ENCODE data around the gene KCNQ1.

Gene KCNQ1

DNA sequence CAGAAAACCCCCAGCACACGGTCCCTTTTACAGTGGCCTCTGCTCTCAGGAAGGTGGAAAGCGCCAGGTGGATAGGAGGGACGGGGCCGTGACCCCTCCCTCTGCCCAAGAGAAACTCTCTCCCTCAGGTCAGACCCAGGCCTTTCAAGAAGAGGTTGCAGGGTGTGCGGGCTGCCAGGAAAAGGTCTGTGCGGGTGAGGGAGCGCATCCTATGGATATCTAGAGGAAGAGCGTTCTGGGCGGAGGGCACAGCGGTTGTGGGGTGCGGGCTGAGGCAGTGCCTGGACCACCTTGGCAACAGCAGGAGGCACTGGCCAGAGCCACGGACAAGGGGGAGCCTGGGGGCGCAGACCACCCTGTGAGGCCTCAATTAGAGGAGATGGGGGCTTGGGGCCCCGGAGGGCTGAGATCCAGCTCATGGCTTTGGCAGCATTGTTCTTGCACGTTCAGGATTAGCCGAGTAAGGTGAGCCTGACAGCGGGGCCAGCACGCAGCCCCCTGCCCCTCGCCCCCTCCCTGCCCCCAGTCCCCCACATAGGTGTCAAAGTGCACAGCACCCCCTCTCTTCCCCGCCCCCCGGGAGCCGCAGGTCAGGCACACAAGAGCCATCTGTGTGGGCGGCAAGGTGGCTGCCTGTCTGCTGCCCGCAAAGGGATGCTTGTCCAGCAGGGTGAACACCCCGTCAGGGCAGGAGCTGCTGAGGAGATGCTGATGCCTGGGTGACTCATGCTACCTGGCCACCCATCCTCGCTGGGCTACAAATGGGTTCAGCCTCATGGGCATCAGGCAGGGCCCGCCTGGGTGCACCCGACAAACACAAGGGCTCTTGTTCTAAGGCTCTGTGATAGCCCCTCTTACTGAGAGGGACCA is 347.8 kb downstream of the KCNQ1 start:
- DNase-seq, result no peak

DNA sequence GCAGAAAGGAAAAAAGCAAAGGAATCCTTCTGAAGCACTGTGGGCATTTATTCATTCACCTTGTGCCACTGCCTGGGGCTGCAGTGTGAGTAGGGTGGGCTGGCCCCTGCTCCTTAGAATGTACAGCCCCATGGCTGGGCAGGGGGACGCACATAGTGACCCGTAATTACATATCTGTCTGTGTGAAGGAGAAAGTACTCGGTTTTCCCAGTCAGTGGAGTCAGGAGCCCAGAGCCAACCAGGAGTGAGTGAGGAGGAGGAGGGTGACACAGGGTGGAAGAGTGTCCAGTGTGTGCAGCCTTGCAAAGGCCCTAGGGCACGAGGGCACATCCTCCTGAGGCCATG is 348.9 kb downstream of the KCNQ1 start:
- no peak for DNase-seq

DNA sequence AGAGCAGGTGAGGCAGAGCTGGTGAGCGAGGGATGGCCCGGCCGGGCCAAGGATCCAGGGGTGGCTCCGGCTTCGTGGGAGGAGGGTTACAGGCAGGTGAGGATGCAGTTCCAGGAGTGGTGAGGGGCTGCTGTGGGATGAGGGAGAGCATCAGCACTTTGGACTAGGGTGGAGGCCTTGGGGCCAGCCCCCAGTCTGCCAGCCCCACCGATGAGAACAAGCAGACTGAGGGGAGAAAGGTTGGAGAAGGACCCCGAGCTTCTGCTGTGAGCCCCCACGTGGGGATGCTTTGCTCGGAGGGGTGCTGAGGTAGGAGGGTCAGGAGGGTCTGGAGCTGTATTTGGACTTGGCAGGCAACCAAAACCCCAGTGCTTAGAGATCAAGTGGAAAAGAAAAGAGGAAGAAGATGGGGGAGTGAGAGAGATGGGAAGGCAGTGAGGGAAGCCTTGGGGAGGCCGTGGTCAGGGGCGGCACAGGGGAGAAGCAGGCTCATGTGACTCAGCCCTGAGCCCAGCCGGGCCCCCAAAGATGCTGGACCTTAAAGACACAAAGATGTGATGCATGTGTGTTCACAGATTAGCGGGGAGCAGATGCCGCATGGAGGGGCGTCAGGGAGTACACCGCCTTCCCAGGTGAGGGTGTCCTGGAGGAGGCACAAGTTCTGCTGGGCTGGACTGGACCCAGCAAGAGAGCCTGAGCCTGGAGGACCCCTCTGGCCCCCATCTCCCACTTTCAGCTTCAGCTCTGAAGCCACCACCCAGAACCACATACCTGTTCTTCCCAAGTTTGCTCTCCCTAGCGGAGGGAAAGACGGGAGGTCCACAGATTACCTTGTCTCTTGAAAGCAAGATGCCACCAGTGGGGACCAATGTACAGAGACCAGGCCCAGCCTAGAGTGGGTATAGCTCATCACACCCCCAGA is 349.5 kb downstream of the KCNQ1 start:
- DNase-seq, result no peak

DNA sequence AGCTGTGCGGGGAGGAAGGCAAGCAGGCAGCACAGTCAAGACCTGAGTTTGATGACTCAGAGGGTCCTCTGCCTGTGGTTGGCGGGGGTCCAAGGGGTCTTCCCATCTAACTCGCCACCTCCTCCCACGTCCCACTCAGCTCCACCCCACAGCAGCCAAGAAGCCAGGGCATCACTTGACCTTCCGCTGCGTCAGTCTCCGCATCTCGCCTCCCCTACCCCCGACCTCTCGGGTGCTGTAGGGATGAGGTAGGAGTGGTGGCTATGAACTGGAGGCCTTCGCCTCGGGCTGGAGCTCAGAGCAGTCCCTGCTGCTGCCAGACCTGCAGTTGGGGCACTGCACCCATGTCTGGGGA is 350.1 kb downstream of the KCNQ1 start:
- DNase-seq, result no peak

DNA sequence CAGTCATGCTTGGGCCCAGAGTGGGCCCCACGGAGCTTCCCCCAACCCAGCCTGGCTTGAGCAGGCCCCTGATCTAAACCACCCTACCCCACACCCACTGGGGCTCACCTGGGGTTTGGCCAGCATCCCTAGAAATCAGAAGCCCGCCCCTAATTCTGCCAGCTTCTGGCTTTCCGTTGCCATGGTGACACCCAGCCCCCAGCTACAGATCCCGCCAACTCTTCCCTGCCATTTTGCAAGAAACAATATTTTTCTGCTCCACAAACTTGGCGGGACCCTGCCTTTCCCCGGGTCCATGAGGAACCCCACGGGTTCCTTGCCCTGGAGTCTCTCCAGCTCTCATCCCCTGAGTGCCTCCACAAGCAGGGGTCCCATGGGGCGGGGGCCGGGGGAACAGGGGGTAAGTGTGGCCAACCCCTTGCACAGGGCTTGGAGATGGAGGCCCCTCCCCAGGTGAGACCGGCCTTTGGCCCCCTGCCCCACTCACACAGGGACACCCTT is 350.7 kb downstream of the KCNQ1 start:
- no peak for DNase-seq

DNA sequence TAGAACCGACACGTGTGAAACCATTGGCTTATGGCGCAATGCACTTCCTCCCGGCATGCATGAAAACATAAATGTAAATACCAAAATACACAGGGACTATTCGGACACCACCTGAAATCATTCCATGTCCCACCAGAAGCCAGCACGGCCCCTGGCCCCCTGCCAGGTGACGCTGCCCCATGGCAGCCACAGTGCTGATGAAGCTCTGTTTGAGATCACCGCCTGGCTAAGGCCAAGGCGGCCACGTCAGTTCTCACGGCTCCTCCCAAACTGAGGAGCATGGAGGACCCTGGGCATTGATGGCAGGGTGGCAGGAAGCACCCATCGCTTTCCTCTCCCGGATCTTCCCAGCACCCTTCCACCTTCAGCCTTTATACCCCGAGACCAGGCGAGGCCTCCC is 351.3 kb downstream of the KCNQ1 start:
- DNase-seq, result no peak

DNA sequence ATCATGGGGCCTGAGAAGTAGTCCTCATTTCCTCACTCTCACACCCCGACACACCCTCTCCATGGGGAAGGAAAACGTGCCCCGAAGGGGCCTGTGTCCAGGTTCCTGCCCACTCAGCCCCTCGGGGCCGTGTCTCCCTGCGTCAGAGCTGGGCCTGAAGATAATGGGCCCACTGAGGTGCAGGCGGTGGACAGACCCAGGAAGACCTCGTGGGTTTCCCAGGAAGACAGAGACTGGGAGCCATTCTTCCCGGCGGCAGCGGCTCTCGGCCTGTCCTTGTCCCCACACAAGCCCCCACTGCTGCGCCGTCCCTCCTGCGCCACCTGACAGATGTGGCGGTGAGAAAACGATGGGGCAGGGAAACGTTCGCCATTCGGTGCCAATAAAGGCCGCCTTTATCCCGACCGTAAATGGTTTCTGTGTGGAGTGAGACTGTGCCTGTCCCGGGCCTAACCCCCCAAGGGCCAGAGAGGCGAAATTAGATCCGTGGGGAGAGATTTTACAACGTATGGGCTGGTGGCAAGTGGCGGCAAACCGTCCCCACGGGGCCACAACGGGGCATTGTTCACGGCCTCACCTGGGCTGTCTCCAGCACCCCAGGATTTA is 351.8 kb downstream of the KCNQ1 start:
- no peak for DNase-seq

DNA sequence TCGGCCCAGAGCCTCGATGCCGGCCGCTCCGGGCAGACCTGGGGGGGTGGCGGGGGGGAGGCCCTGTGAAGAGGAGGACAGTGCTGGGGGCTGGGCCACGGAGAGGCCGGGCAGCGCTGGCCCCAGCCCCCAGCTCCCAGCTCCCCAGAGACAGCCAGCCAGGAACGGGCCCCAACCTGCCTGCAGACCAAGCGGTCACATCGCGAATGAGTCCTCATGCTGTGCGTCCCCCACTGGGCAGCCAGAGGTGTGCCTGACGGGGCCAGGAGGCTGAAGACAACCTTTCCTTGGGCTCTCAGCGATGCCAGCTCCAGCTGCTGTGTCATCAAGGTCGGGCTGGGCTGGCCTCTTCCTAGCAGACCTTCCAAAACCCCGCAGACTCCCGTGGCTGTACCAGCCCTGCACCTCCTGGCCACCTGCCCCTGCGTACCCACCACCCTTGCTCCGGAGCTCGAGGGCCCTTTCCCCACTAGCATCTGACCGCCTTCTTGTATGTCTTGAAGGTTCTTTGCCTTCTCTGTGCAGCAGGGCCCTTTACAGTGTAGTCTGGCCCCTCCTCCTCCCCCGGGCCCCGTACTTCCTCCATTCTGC is 352.4 kb downstream of the KCNQ1 start:
- no peak for DNase-seq

DNA sequence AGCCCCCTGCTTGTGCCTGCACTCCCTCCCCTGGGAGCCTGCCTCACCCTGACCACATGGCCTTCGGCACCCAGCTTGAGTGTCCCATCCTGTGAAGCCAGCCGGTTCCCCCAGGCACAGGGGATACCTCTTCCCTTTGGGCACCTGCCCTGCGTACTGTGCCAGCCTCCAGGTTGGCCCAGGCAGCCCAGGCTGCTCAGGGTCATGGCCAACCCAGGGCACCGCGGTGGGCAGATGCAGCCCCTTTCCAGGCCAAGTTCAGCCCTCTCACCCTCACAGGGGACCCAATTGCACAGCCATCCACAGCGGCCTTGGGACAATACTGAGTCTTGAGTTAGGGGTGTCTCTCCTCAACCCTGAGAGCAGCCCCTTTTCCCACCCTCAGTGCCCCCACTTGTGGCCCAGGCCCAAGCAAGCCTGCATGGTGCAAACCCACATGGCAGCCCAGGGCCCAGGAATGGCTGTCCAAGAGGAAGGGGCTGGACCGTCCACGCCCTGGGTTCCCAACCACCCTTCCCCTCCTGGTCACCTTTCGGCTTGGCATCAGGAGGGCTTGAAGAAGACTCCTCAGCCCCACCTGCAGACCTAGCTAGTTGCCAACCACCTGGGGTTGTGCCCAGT is 353.0 kb downstream of the KCNQ1 start:
- no peak for DNase-seq

DNA sequence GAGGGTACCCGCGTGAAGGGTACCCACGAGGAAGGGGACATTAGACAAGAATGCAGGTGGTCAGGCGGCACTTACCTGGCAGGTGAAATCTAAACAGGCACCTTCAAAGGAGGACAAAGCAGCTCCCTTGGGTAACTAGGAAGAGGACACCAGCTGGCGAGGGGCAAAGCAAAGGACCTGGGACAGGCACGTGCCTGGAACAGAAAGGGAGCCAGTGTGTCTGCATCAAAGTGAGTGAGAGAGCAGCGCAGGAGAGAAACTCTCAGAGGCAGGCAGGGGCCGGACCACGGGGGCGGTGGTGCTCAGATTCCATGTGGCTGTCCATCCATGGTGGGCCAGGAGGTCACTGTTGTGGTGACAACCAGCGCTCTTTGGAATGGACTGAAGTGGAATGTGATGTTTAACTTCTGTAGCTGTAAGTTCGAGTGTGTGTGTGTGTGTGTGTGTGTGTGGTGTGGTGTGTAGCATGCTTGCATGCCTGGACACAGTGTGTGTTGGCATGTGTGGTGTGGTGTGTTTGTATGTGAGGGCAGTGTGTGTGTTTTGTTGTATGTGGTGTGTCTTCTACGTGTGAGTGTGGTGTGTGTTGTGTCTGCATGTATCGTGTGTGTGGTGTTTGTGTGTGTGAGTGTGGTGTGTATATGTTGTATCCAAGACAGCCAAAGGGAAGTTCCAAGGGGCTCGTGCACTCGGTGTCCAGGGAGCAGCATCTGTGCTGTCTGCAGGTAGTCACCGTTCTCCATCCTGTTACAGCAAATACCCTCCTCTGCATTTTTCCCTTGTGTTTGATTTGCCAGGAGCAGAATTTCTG is 354.3 kb downstream of the KCNQ1 start:
- DNase-seq, result no peak

DNA sequence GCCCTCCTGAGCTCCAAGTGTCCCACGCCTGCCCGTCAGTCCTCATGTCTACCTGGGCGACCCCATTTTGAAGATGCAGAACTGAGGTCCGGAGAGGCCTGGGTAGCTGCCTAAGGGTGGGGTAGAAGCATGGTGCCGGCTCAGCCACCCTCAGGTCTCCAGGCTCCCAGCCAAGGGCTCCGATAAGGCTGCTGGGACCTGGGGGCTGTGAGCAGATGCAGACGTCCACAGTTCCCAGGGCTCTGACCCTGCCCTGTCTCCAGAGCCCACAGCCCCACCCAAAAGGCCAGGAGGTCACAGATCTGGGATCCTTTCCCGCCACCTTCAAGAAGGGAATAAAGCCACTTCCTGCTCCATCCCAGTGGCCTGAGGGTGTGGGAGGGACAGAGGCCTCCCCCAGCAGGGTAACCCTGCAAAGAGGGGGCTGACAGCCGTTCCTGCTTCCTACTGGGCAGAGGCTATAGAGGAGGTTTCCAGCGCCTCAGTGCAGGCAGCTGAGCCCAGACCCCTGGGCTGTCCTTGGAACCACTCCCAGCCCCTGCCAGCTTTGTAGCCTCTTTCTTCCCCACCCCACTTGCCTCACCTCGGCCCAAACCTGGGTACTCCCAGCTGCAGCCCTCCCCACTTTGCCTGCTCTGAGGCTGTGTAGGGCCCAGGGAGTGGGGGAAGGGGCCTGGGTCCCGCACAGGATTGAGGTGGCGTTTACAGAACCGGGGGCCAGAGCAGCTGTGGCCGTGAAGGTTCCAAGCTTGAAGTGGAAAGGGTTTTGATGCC is 355.3 kb downstream of the KCNQ1 start:
- DNase-seq, result no peak

DNA sequence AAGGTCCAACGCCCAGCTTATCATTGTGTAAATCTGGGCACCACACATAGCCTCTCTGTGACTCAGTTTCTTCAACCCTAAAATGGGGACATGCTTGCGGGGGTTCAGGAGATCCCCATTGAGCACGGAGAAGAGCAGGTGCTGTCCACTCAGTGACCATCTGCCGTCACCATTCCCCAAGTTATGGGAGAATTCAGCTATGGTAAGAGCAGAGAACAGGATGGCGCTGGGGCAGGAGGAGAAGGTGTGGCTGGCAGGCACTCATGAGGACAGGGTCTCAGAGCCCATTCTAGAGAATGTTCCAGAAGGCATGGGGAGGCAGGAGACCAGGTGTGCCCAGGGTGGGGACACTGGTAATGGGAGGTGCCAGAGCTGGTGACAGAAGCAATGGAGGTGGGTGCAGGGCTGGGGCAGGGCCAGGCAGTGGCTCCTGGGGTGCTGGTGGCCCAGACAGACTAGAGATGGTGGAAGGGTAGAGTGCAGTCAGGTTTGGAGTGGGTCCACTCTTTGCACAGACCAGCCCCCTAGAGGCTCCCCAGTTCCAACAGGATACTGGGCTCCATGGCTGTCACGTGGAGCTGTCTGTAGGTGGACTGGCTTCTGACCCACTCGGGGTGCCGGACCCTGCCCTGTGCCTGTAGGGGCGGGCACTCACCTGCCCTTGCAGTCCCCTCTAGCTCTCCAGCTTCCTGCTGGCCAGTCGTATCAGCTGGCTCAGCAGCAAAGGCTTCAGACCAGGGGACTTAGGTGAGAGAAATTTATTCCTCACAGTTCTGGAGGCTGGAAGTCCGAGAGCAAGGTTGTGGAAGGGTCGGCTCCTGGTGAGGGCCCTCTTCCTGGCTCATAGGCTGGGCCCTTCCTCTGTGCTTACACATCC is 356.1 kb downstream of the KCNQ1 start:
- DNase-seq, result no peak

DNA sequence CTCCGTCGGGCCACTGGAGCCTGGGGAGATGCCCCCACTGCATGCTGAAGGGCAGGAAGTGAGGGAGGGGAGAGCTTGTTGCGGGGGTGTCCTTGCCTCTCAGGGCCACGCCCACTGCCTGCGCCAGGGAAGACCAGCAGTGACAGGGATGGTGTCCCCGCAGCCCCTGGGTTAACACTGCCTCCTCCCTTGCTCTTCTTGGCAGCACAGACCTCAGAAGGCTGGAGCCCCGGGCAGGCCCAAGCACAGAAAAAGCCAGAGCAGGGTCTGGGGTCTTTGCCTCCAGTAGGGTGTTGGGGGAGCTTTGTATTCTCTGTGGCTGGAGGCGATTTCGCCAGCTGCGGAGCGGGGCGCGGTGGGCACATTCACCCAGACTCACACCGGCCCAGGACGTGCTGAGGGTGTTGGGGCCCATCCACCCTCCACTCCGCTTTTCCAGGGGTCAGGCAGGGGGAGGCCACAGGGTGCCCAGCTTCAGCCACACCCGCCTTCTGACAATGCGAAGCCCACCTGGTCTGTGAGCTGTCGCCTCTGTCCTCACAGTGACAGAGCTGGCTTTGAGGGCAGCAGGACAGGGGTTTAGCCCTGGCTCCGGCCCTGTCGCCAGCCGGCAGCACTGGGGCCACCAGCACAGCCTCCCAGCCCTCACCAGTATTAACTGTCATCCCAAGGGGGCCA is 357.0 kb downstream of the KCNQ1 start:
- no peak for DNase-seq

DNA sequence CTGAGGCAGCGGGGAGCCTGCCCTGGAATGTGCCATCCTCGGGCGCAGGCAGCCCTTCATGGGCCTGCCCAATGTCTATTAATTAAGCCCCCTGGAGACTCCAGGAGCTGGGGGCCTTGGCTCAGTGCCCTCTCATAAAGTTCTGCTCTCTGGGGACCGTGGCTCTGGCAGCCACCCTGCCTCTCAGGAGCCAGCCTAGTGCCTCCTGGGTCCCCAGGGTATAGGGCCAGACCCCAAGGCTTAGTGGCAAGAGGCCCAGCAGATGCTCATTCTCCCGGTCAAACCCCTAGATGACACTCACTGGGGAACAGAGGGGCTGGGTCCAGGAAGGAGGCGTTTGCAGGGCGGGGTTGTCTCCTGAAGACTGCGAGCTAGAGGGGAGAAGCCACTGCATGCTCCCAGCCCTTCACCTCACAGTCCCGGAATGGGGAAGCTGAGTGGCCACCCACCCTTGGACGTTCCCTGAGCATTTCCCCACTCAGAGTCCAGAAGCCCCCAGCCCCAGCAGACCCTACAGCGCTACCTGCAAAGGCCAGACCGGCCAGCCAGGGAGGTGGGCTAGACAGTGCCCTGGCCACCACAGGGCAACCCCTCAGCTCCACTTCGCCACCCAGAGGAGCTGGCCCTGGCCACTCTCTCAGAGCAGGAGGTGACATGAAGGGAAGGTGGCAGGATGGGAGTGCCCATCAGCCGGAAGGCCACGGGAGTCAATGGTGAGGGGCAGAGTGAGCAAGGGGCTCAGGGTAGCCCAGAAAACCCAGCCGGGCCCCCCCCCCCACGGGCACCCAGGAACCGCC is 357.8 kb downstream of the KCNQ1 start:
- no peak for DNase-seq

DNA sequence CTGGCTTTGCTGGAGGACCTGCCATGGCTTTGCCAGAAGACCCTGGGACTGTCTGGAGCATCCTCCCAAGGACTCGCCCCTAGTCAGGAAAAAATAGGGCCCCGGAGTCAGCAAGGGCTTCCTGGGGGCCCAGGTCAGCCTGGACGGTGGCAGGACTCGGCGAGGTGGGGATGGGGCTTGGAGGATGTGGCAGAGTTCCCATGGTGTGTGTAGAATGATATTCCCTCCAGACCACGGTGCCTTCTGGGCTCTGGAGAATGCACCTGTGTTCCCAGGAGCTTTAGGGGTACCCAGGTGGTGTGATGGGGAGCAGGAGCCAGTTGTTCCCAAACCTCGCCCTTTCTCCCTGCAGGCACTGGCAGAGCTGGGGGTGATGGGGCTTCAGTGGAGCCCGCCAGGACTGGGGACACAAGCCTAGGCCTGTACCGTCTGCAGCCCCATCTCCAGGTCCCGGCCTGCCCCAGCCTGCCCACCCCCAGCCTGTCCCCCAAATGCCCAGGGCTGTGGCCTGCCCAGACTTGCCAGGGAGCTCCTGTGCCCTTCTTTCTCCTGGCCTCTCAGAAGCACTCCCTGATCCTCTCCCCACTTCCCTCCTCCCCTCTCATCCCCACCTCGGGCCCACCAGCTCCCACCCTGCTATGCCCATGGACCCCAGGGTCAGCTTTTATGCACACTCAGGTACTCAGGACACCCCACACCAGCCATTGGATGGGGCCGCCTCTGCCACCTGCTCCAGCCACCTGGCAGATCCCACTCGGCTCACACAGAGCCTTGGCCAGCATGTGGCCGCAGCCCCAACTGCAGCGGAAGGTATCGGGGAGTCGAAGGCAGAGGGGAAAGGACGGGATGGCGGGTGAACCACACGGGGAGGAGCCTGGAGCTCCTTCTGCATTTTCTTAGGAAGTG is 358.6 kb downstream of the KCNQ1 start:
- DNase-seq, result no peak

DNA sequence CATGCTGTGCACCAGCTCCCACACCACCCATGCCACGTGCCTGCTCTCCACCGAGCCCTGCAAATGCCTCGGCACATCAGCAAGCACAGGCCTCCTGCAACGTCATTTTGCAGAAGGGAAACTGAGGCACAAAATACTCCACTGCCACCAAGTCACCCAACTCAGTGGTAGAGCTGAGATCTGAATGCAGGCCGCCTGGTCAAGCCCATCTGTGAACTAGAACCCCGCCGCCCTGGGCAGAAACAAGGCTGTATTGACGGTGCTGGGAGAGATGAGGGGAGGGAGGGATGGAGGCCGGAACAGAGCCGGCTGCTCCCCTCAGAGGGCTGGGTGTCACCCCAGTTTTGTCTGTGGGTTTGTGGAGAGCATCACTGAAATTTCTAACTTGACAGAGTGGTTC is 359.4 kb downstream of the KCNQ1 start:
- no peak for DNase-seq

DNA sequence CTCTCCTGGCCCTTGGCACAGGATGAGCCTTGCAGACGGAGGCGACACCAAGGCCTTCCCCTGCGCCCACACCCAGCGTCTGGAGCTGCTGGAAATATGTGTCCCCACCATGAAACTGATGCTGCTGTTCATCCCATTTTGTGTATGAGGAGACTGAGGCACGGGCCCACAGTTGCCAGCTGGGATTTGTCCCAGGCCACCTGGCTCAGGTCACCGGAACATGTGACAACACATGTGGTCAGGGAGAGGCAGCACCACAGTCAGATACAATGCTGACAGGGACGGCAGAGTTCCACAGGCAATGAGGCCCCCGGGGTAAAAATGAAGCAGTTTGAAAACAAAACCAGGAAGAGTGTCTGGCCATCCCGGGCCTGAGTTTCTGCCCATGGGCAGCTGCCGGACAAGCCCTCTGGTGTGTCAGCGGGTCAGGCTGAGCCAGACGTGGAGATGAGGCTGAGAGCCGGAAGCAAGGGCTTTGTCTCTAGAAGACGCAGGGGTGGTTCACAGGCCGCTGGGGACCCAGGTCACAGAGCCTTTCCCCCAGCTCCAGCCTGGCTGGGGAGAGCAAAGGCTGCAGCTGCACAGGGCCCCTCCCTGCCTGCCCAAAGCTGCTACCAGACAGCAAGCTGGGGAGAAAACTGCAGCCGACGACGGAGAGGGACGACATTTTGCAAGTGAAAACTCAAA is 360.0 kb downstream of the KCNQ1 start:
- DNase-seq, result no peak

Measured in CD4-positive, alpha-beta T cell treated with Interleukin-17A for 1 hour (primary cell).